Measurements from ENCODE around the gene ADAM15.
A peak's percentile ranks its signal among the peaks of the same experiment; 100 is the strongest.

The ADAM15 gene

DNA sequence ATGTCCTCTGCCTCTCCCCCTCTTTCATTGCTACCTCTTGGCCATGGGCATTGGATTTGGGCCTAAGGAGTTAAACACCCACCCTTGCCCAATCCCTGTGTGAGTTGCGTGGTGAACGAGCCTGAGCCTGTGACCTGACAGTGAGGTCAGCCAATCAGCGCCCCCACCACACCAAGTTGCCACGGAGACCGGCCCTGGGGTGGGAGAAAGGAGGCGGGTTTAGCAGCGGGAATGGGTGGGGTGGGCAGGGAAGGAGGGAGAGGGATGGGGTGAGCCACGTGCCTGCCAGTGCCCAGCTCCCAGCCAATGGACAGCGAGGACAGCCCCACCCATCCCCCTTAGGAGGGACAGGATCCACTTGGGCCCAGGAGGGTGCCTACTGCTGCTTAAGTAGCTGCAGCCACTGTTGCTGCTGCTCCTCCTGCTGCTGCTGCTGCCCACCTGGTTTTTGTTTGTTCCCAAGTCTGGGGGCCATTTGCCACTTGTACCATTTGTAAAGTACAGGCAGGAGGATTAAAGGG is 39.0 kb upstream of the ADAM15 start:
- peak; percentile 73 for DNase-seq

DNA sequence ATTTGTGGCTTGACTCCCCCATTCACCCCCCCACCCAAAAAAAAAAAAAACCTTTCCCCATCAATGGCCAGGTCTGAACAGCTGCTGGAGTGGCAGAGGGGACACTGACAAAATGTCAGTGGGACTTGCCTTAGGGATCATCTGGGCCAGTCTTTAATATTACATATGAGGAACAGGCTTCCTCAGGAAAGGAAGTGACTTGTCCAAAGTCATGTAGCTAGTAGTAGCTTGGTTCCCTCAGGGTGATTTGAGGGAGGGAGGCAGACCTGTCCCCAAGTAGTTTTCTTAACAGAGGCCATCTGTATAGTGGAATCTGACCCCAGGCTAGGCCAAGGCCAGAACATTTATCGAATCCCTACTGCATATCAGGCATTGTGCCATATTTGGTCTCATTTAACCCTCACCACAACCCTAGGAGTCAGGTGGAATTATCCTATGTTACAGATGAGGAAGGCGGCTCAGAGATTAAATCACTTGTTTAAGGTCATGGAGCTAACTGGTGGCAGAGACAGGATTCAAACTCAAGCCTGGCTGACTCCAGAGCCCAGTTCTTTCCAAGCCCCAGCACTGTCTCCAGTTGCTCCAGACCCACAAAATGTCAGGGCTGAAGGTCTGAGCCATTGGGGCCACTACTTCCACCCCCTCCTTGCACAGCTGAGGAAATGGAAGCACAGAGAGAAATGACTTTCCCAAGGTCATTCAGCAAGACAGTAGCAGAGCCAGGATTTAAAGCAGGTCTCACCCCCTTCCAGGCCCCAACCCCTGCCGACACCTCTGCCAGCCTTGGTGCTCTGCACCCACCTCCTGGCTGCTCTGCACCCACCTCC is 38.1 kb upstream of the ADAM15 start:
- no peak for DNase-seq

DNA sequence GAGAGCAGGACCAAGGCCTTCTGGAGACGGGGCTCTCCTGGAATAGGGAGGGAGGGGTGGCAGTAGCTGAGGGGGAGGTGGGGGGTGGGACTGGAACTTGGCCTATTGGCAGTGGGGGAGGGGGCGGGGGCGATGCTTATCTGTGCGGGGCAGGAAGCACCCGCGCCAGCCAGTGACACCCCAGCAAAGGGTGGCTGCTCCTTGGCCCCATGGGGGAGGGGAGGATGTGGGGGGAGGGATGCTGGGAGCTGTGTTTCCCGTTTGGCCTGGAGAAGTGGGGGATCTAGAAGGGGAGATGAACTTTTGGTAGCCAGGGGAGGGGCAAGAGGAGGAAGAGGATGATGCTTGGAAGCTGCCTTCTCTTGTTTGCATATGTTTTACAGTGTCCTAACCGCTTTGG is 37.5 kb upstream of the ADAM15 start:
- no peak for DNase-seq

DNA sequence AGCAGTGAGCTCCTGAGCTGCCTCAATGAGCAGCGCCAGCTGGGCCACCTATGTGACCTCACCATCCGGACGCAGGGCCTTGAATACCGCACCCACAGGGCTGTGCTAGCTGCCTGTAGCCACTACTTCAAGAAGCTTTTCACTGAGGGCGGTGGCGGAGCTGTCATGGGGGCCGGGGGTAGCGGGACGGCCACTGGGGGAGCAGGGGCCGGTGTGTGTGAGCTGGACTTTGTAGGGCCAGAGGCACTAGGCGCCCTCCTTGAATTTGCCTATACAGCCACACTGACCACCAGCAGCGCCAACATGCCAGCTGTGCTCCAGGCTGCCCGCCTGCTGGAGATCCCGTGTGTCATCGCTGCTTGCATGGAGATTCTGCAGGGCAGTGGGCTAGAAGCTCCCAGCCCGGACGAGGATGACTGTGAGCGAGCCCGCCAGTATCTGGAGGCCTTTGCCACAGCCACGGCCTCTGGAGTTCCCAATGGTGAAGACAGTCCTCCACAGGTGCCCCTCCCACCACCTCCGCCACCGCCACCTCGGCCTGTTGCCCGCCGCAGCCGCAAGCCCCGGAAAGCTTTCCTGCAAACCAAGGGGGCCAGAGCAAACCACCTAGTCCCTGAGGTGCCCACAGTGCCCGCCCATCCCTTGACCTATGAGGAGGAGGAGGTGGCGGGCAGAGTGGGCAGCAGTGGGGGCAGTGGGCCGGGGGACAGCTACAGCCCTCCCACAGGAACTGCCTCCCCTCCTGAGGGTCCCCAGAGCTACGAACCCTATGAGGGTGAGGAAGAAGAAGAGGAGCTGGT is 36.2 kb upstream of the ADAM15 start:
- no peak for DNase-seq

DNA sequence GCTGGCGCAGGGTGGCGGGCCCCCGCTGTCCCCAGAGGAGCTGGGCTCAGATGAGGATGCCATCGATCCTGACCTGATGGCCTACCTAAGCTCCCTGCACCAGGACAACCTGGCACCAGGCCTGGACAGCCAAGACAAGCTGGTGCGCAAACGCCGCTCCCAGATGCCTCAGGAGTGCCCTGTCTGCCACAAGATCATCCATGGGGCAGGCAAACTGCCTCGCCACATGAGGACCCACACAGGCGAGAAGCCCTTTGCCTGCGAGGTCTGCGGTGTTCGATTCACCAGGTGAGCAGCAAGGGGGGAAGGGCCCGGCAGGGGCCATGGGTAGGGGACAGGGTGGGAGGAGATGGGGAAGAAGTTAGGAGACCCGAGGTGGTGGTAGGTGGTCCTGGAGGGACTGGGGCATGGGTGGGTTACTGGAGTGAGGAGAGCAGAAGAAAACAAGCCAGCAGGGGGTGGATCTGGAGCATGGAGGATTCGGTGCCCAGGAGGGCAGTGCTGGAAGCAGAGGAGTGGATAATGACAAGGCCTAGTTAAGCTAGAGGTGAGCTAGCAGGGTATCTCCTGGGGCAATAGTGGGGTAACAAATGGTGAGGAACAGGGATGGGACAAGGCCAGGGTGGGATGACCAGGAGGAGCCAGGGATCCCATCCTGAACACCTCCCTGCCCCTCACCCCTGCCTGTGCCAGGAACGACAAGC is 35.4 kb upstream of the ADAM15 start:
- no peak for DNase-seq

DNA sequence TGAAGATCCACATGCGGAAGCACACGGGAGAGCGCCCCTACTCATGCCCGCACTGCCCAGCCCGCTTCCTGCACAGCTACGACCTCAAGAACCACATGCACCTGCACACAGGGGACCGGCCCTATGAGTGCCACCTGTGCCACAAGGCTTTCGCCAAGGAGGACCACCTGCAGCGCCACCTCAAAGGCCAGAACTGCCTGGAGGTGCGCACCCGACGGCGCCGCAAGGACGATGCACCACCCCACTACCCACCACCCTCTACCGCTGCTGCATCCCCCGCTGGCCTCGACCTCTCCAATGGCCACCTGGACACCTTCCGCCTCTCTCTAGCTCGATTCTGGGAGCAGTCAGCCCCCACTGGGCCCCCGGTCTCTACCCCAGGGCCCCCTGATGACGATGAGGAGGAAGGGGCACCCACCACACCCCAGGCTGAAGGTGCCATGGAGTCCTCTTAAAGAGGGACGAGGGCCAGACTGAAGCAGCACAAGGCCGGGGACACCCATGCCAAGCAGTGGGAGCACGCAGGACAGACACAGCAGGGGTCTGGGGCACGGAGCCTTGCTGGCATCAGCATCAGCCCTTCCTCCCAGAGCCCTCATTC is 34.8 kb upstream of the ADAM15 start:
- no peak for DNase-seq

DNA sequence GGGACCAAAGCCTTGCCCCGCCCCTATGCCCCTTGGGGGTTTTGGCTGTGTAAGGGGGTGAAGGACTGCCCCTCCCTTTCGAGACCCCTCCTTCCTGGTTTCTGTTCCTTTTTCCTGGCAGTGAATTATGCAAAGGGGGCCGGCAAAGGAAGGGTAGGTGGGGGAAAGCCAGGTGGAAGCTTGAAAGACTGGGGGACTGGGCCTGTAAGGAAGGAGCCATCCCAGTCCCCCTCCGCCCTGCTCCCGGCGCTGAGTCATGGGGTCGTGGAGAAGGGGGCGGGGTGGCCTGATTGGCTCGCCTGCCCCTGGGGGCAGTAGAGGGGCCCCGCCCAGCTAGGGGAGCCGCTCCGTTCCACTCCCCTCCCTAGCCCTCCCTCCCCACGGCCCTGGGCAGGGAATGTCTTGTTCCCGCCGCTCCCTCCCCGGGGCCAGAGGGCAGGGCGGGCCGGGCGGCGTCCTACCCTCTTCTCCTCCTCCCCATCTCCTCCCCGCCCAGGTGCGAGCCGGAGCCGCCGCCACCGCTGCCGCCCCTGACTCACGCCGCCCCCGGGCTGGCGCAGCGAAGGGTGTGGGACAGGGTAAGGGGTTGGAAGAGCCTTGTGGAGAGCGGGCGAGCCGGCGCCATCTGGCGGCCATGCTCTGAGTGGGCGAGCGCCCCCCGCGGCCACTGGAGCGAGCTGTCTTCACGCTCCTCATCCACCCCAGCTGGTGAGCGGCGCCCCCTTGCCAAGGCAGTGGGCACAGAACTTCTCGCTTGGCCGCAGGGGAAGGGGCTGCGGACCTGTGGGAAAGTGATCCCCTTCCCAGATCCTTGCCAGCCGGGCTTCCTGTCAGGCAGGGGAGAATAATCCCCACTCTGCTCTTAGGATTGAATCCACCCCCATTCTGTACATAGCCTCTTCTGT is 33.8 kb upstream of the ADAM15 start:
- peak; percentile 62 for DNase-seq

DNA sequence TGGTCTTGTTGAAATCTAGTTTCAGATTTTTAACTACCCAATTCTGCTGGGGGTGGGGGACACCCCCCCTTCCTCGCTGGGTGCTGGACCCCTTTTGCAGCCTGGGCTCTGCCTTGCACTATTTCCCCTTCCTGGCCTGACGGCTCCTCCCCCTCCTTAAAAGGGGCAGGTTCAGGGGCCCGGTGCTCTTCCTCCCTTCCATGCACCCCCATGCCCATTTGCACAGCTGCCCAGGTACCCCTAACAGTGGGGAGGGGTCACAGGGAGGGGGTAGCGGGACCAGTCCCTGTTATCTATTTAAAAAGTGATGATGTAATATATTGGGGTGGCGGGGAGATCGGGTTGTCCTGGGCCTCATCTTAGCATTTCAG is 33.2 kb upstream of the ADAM15 start:
- DNase-seq, result no peak

DNA sequence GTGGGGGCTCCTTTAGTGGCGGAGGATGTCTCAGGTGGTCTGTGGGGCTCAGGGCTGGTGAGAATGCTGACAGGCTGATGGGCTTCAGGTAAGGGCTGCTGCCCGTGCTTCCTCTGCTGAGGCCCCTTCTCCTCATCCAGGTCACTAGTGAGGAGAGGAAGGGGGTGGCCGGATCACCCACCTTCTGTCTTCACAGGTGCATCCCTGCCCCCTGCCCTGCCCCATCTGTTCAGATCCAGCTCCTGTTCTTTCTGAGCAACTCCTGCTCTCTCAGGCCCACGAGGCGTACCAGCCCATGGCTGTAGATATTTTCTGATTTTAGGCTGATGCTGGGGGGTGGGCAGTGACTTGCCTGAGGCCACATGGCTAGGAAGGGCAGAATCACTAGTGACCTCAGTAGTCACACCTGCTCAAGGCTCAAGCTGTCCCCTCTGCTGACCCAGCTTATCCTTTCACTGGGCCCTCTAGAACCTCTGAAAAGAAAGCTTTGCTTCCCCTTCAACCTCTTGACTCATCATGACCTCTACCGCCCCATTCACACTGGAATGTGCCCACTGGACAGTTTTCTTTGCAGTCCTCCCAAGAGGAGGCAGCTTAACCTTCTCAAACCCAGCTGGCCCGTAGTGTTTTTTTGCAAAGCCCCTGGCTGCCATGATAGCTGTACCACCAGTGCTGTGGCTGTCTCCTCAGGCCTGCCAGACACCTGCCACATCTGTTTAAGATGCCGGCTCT is 32.3 kb upstream of the ADAM15 start:
- DNase-seq, result no peak

DNA sequence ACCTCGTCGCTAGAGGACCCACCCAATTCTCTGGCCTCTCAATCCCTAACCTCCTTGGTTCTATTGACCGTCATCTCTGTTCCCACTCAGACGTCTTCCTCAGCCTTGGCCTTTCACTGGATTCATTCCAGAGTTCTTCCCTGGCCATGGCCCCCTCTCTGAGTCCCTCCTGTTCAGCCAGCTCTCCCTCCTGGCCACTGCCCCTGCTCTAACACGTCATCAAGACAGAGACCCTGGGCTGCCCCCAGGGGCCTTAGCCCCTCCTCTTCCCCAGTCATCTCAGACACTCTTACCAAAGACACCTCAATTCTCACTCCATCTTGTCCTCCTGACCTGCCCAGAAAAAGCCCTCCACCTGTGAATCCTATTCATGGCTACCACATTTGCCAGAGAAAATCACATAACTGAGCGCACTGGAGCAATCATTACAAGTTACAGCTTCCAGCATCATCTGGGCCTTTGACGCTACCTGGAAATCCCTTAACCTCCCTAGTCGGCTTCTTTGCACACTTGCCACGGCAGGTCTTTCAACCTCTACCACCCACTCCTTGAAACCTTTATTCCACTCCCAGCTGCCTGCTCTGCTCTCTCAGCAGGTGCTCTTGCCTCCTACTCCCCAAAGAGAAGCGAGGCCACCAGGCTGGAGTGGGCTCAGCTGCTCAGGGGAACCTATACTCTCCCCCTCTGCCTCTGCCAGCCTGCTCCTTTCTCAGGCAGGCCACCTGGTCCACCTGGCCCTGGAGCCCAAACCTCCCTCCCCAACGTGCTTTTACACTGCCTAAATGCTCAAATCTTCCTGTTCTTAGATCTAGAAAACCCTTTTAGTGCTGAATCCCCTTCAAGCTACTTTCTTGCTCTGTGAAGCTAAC is 31.5 kb upstream of the ADAM15 start:
- DNase-seq, result peak; percentile 10

DNA sequence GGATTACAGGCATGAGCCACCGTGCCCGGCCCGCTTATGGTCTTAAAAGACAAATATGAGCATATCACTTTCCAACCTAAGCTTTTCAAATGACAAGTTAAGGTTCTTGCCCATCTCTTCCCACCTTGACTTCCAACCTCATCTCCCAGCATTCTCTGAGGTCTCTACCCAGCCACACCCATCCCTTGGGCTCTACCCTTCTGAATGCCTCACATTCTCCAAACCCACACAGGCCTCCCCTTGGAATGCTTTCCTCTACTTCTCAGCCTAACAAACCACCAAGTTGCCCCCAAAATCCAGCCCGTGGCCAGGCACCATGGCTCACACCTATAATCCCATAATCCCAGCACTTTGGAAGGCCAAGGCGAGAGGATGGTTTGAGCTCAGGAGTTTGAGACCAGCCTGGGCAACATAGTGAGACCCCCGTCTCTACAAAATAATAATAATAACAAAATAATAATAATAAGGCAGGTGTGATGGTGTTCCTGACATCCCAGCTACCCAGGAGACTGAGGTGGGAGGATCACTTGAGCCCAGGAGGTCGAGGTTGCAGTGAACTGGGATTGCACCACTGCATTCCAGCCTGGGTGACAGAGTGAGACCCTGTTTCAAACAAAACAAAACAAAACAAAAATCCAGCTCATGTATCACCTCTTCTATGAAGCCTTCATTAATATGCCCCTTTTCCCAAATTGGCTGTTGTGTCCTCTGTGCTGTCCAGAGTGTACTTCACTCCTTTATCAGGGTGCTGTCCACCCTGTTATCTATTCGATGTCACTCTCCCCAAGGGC is 28.8 kb upstream of the ADAM15 start:
- DNase-seq, result no peak

DNA sequence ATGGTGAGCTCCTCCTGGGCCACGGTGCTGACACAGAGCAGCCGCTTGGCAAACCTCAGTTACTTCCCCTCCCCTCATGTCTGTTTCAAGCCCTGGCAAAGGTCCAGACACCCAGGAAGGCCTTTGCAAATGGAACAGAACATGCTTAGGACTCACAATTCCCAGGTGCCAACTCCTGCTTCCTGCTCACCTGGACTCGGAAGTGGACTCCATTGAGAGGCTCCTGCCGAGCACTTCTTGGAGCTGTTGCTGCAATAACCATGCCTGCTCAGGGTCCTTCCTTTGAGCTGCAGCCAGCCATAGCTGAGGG is 28.2 kb upstream of the ADAM15 start:
- DNase-seq, result no peak

DNA sequence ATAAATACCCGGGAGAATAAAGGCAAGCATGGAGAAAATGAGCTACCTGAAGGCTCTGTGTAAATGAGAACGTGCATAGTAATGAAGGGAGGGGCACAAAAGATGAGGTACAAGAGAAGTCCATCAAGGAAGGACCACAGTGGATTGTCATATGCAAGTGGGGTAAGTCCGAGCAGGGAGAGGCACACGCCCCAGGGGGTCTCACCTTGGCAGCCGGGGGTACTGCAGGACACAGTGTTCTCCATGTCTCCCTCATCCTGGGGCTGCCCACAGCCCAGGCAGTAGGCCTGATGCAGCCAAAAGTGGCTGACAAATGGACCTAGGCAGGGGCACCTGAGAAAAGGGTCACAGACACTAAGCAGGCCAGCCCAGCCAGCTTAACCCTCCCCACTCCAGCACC is 27.5 kb upstream of the ADAM15 start:
- DNase-seq, result no peak

DNA sequence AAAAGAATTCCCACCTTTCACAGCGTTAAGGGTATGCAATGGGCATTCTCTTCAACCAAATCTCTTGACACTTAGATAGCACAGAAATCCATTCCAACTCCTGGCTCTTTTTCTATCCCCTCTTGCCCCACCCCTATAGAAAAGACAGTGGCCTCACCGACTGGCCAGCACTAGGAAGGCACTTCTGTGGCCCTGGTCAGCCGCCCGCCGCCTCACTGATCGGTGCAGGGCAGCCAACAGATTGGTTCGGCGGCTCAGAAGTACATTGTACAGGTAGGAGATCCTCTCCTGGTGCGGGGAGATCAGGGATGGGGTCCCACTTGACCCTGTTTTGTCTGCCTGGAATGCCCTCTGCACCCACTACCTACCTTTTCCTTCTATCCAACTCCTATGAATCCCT is 26.8 kb upstream of the ADAM15 start:
- DNase-seq, result no peak

DNA sequence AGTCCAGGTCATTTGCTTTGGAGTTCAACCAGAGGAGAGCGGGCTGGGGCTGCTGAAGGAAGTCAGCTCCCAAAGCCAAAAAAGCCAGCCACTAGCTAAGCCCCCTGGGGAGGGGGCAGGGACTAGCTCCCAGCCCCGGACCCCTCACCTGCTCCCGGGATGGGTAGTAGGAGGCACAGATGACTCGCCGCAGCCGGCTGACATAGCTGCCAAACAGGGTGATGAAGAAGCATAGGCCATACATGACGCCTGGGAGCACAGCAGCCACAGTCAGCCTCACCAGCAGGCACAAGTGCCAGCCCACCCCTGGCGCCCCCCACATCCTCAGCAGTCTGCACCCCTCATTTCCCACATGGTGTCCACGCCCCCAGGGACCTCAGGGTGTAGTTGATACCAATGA is 25.0 kb upstream of the ADAM15 start:
- DNase-seq, result no peak

DNA sequence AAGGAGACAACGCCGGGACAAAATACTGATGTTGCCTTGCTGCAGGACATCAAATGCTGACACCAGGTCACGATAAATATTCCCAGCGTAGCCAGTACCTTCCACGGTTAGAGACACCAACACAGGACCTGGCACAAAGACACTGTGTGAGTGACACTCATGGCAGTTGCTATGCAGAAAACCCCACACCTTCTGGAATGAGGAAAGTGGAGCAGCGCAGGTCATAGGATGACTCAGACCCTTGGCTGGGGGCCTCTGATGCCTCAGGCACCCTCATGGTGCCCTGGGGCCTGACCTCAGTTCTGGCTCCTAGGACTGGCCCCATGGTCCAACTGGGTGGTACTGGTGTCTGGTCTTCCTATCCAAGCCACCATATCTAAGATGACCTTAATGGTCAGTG is 24.5 kb upstream of the ADAM15 start:
- no peak for DNase-seq

DNA sequence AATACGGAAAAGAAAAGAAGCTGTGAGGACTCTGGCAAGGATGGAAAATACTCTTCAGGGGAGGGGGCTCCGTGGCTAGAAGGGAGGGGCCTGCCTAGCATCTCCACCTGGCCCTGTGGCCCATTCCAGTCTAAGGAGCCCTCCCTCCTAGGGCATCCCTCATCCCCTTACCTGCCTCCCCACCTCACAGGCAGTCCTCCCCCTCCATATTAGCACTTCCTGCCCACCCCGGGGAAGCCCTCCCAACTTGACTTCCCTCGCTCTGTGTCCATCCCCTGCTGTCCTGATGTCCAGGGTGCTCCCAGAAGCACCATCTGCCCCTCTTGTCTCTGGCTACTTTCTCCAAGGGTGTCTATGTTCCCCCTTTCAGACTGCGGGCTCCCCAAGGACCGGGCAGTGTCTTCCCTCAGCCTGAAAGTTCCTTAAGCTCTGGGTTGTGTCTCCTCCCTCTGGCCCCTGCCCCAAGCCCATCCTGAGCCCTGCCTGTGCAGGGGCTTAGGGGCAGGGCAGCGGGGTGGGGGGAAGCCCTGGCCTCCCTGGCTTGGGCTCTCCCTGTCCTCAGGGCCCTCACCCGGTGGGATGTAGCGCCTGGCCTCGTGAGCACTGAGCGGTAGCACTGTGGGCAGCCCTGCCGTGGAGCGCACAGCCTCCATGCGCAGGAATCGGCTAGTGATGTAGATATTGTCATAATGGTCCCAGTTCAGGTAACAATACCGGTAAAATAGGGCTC is 21.4 kb upstream of the ADAM15 start:
- no peak for DNase-seq

DNA sequence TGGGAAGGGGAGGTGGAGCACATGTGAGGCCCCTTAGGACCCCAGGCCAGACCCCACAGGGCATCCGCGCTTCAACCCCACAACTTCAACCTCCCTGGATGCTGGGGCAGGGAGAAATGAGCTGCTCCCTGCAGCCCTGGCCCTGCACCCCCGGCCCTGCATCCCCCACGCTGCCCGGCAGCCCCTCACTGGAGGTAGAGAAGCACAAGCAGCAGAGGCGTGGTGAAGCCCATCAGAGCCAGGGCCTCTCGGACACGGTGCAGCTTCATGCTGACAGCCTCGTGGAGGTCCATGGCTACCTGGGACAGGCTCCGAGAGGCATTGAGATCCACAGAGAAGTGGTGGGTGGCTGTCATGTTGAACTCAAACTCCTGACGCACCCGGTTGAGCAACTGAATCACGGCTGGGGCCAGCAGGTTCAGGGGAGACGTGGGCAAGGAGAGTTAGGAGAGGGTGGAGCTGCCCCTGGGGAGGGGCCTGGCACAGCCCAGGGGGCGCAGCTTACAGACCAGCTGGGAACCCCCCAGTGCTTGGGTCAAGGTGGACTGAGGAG is 20.8 kb upstream of the ADAM15 start:
- no peak for DNase-seq

DNA sequence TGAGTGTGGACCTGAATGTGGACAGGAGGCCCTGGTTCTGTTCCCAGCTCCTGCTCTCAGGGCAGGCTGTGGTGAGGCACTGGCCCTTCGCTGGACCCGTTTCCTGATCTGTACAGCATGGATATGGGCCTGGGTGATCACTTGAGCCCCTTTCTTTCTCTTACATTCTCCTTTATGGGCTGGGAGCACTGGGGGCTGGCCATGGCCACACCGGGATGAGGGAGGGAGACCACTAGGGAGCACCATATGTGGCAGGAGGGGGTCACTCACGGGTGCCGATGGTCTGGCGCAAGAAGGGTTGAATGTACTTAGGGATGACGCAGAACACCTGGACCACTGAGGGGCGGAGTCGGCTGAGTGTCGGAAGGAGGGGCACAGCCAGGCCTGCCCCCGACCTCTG is 20.2 kb upstream of the ADAM15 start:
- DNase-seq, result no peak
